NCI-H345 treated with DMSO at 0.1 percent for 48 hours (cell line): Measurements from ENCODE around the gene PLBD2.

Experiments
- DNase-seq: peaks from one replicate; lab custom pipeline; 2025; ENCODE audit not compliant: unreplicated experiment; lab: John Stamatoyannopoulos, UW

The PLBD2 gene

GRCh38 chr12:113358381-113359132 is at the start of gene PLBD2:
TSS of gene PLBD2 (plus strand) at chr12:113358587. CDS start at chr12:113358601, 14 bp downstream.
- peak; percentile 73 for DNase-seq

GRCh38 chr12:113310489-113310888 is 47.9 kb upstream of the PLBD2 start:
- no peak for DNase-seq

GRCh38 chr12:113314121-113314529 is 44.3 kb upstream of the PLBD2 start:
- no peak for DNase-seq

- no peak for DNase-seq
Observed at GRCh38 chr12:113315358-113315757, 43.0 kb upstream of the PLBD2 start.

GRCh38 chr12:113316155-113316554 is 42.2 kb upstream of the PLBD2 start:
- no peak for DNase-seq

GRCh38 chr12:113317122-113317521 is 41.3 kb upstream of the PLBD2 start:
- DNase-seq: no peak

GRCh38 chr12:113318046-113318656 is 40.2 kb upstream of the PLBD2 start:
- no peak for DNase-seq

GRCh38 chr12:113318900-113319628 is 39.3 kb upstream of the PLBD2 start:
- DNase-seq: no peak

GRCh38 chr12:113320401-113320800 is 38.0 kb upstream of the PLBD2 start:
- DNase-seq: no peak

GRCh38 chr12:113322343-113322742 is 36.0 kb upstream of the PLBD2 start:
- DNase-seq: no peak

GRCh38 chr12:113325916-113326315 is 32.5 kb upstream of the PLBD2 start:
- DNase-seq: no peak

- DNase-seq: no peak
Observed at GRCh38 chr12:113326775-113327395, 31.5 kb upstream of the PLBD2 start.

GRCh38 chr12:113328368-113328889 is 30.0 kb upstream of the PLBD2 start:
- DNase-seq: no peak

GRCh38 chr12:113329022-113329790 is 29.2 kb upstream of the PLBD2 start:
- no peak for DNase-seq

GRCh38 chr12:113329791-113330417 is 28.5 kb upstream of the PLBD2 start:
- no peak for DNase-seq

GRCh38 chr12:113330505-113330904 is 27.9 kb upstream of the PLBD2 start:
- no peak for DNase-seq

GRCh38 chr12:113332688-113333417 is 25.5 kb upstream of the PLBD2 start:
- DNase-seq: no peak

GRCh38 chr12:113333418-113333750 is 25.0 kb upstream of the PLBD2 start:
- no peak for DNase-seq
